ENCODE results near the gene NHP2.
A peak's percentile ranks its signal among the peaks of the same experiment; 100 is the strongest.
"Not testable (repeated sequence)": the region's sequence is repeated elsewhere in the genome, so short reads cannot be mapped to it uniquely, and the experiment has no call there.

Gene NHP2

DNA sequence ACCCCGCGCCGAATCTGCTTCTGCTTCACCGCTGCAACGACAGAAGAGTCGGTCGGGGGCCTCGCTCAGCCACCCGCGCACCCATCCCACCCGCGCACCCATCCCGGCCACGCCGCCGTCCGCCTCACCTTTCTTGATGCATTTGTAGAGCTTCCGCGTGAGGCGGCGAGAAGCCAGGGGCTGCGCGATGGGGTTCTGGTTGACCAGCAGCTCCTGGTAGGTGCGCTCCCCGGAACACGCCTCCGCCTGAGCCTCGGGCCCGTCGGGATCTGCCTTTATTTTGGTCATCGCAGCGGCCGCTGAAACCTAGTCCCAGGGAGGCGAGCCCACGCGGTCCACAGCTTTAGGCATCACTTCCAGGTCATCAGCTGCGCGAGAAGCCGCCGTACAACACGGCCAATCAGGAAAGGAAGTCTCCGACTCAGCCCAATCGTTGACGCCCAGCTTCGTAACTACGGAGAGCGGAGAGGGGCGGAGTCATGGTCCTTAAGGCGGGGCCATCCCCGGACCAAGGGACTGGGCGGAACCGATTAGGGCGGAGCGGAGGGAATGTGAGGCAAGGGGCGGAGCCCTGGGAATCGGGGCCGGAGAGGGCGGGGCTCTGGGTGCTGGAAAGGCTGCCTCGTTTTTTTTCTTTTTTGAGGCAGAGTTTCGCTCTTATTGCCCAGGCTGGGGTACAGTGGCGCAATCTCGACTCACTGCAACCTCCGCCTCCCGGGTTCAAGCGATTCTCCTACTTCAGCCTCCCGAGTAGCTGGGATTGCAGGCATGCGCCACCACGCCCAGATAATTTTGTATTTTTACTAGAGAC, at the start of gene NHP2:
Gene NHP2, minus strand, starts transcription at position 356 of the 811 bp plus-strand sequence. Its CDS starts 68 bp downstream, at position 288.
- peak within 1 kb of the TSS; percentile 70 for H3K27ac ChIP-seq
- TF ChIP-seq, protein P1, sequence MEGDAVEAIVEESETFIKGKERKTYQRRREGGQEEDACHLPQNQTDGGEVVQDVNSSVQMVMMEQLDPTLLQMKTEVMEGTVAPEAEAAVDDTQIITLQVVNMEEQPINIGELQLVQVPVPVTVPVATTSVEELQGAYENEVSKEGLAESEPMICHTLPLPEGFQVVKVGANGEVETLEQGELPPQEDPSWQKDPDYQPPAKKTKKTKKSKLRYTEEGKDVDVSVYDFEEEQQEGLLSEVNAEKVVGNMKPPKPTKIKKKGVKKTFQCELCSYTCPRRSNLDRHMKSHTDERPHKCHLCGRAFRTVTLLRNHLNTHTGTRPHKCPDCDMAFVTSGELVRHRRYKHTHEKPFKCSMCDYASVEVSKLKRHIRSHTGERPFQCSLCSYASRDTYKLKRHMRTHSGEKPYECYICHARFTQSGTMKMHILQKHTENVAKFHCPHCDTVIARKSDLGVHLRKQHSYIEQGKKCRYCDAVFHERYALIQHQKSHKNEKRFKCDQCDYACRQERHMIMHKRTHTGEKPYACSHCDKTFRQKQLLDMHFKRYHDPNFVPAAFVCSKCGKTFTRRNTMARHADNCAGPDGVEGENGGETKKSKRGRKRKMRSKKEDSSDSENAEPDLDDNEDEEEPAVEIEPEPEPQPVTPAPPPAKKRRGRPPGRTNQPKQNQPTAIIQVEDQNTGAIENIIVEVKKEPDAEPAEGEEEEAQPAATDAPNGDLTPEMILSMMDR (conservative IDR thresholded peaks at IDR 0.05; ENCODE audit: low read depth) = no peak
- ChIA-PET CTCF (interaction anchor here (0.9 to 1.5 kb wide), 2 partner anchors 24 to 77 kb away, joined by 3 to 6 read pairs; no protein-coding TSS in a partner anchor), POLR2A (ENCODE audit: low non-redundant PET) (interaction anchor here (0.6 to 1.4 kb wide), 4 partner anchors 16 to 63 kb away, joined by 3 read pairs; no protein-coding TSS in a partner anchor)
- peak; percentile 100 for DNase-seq (ENCODE audit: low spot score)

DNA sequence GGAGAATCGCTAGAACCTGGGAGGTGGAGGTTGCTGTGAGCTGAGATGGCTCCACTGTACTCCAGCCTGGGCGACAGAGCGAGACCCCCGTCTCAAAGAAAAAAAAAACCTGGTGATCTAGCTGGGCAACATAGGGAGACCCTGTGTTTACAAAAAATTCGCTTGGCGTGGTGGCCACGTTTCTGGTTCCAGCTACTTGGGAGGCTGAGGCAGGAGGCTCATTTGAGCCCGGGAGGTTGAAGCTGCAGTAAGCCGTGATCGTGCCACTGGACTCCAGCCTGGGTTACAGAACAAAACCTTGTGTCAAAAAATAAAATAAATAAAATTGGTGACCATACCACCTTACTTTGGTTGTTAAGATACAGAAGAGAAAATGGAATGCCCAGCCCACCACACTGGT, 48.9 kb upstream of the NHP2 start:
- no peak for DNase-seq (ENCODE audit: low spot score)
- peak overlapping the region; percentile 87 for H3K27ac ChIP-seq
- ChIA-PET POLR2A (ENCODE audit: low non-redundant PET) (no interaction called here), CTCF (interaction anchor here (0.6 kb wide), 1 partner anchor 74 kb away, joined by 3 read pairs; no protein-coding TSS in a partner anchor)
- TF ChIP-seq, protein P1 (conservative IDR thresholded peaks at IDR 0.05; ENCODE audit: low read depth) = no peak

- ChIA-PET POLR2A (ENCODE audit: low non-redundant PET) (no interaction called here), CTCF (interaction anchor here (0.7 kb wide), 1 partner anchor 58 kb away, joined by 3 read pairs; no protein-coding TSS in a partner anchor)
- no peak for DNase-seq (ENCODE audit: low spot score)
- TF ChIP-seq, protein P1 (conservative IDR thresholded peaks at IDR 0.05; ENCODE audit: low read depth) = no peak
- peak overlapping the region; percentile 87 for H3K27ac ChIP-seq
Observed at GRCh38 chr5:178201927-178202235, 48.2 kb upstream of the NHP2 start.

- no peak for DNase-seq (ENCODE audit: low spot score)
- TF ChIP-seq, protein P1 (conservative IDR thresholded peaks at IDR 0.05; ENCODE audit: low read depth) = no peak
- peak overlapping the region; percentile 87 for H3K27ac ChIP-seq
- POLR2A ChIA-PET (ENCODE audit: low non-redundant PET) = no interaction called here
- CTCF ChIA-PET = interaction anchor here (0.6 to 1.3 kb wide), 3 partner anchors 57 to 423 kb away, joined by 3 to 4 read pairs (median 3); no protein-coding TSS in a partner anchor
Observed at GRCh38 chr5:178201221-178201926, 47.7 kb upstream of the NHP2 start.

DNA sequence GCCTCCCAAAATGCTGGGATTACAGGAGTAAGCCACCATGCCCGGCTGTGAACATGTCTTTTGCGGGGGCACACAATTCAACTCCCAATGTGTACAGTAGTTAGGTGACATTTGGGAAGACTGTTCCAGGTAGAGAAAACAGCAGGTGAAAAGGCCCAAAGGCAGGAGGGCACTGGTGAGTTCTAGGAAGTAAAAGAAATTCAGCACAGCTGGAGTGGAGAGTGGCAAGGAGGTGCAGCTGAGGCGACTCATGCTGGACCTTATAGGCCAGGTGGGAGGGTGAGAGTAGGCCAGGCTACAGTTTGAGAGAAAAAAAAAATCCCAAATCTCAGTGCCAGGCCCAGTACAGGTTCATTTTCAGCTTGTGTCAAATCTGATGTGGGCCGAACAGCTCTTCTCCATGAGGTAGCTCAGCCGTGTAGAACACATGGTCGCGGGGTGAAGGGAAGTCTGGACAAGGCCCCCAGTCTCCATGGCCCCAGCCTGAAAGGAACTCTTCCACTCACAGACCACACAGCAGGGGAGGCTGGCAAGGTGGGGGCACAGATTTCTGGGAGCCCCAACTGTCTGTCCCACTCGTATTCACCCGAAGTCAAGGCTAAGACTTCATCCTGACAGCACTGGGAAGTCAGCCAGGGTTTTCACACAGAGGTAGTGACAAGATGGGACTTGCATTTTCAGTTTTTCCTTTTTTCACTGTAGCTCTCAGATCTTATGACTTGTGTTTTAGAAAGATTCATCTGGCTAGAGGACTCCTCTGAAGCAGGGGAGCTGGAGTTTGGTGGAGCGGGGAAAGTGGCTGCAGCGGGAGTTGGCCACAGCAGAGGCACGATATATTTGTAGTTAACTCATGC, 46.1 kb upstream of the NHP2 start:
- DNase-seq (ENCODE audit: low spot score) = peak; percentile 66
- TF ChIP-seq, protein P1 (conservative IDR thresholded peaks at IDR 0.05; ENCODE audit: low read depth) = no peak
- H3K27ac ChIP-seq = peak overlapping the region; percentile 87
- POLR2A ChIA-PET (ENCODE audit: low non-redundant PET) = no interaction called here
- CTCF ChIA-PET = interaction anchor here (0.6 kb wide), 1 partner anchor 16 kb away, joined by 4 read pairs; no protein-coding TSS in a partner anchor

DNA sequence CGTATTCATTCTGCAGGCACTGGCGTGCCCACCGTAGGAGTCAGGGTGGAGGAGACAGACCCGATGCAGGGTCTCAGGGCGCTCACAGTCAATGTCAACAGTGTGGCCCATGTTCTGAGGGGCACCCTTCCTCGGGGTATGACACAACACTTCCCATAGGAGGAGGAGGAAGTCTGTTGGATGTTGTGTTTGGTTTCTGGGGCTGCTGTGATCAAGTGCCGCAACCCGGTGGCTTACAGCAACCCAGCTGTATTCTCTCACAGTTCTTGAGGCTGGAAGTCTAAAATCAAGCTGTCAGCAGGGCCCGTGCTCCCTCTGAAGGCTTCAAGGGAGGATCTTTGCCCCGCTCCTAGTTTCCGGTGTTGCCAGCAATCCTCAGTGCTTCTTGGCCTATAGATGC, 45.0 kb upstream of the NHP2 start:
- ChIA-PET CTCF (no interaction called here), POLR2A (ENCODE audit: low non-redundant PET) (no interaction called here)
- TF ChIP-seq, protein P1 (conservative IDR thresholded peaks at IDR 0.05; ENCODE audit: low read depth) = no peak
- H3K27ac ChIP-seq = peak overlapping the region; percentile 87; the same call in 1 of the 2 replicates
- no peak for DNase-seq (ENCODE audit: low spot score)

DNA sequence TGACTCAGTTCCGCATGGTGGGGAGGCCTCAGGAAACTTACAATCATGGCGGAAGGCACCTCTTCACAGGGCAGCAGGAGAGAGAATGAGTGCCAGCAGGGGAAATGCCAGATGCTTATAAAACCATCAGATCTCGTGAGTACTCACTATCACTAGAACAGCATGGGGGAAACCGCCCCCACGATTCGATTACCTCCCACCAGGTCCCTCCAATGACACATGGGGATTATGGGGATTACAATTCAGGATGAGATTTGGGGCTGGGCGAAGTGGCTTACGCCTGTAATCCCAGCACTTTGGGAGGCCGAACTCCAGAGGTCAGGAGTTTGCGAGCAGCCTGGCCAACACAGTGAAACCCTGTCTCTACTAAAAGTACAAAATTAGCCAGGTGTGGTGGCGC, 44.5 kb upstream of the NHP2 start:
- DNase-seq (ENCODE audit: low spot score); H3K27ac ChIP-seq; CTCF ChIA-PET; POLR2A ChIA-PET (ENCODE audit: low non-redundant PET): not testable (repeated sequence)
